Esophagus muscularis mucosa (tissue), 4 donors: Measurements from ENCODE around the gene TIMM13. TPM values are rescaled to one million over a fixed set of nuclear protein-coding genes. Genes with fewer than 3 reads are reported as not detected.
A peak's percentile ranks its signal among the peaks of the same experiment; 100 is the strongest.

Source experiments
- DNase-seq: peaks from one replicate; pipeline ENCODE4 v3.0.0-alpha.2; 2017; ENCODE audit errors: extremely low spot score
- H3K27ac ChIP-seq, 4 donors: fragments of 200-600 bp; sonication (generic); replicated peaks in 1 of 4; 1 replicate in 3 of 4; 2 replicates in 1 of 4; pipeline ENCODE4 v1.5.1; 2016 to 2019; ENCODE audit warnings: mild to moderate bottlenecking in 1 of 4
- H3K27me3 ChIP-seq, 4 donors: fragments of 200-600 bp; sonication (generic); one replicate each; pipeline versions ENCODE4 v1.5.1 to v1.6.0; 2016 to 2019
- H3K36me3 ChIP-seq, 4 donors: fragments of 200-600 bp; sonication (generic); one replicate each; pipeline ENCODE4 v1.5.1; 2016 to 2019
- H3K4me1 ChIP-seq, 4 donors: fragments of 200-600 bp; sonication (generic); one replicate each; pipeline ENCODE4 v1.5.1; 2016 to 2019
- H3K4me3 ChIP-seq, 4 donors: fragments of 200-600 bp; sonication (generic); 1 replicate in 2 of 4; 2 replicates in 2 of 4; pipeline ENCODE4 v1.5.1; 2016 to 2019; ENCODE audit warnings: mild to moderate bottlenecking in 4 of 4, moderate library complexity in 1 of 4
- H3K9me3 ChIP-seq, 4 donors: fragments of 200-600 bp; sonication (generic); 1 replicate in 3 of 4; 2 replicates in 1 of 4; pipeline ENCODE4 v1.5.1; 2016 to 2019
- EP300 ChIP-seq: sonication (generic); formaldehyde crosslinking; IDR thresholded peaks from one replicate; pipeline ENCODE4 v1.6.1; 2017; ENCODE audit warnings: antibody characterized with exemption
- POLR2A ChIP-seq: fragments of 450-650 bp; IDR thresholded peaks from one replicate; pipeline ENCODE4 v1.6.1; 2017; ENCODE audit warnings: antibody characterized with exemption, moderate library complexity, mild to moderate bottlenecking, low read depth
- POLR2AphosphoS5 ChIP-seq, 2 donors: sonication (generic); formaldehyde crosslinking; IDR thresholded peaks; one replicate each; pipeline ENCODE4 v1.6.1; 2017; ENCODE audit warnings: antibody characterized with exemption in 2 of 2
- WGBS: methylation state at CpG from one replicate; pipeline ENCODE4 v1.1.5; 2018; 5-methylcytosine and 5-hydroxymethylcytosine counted together
- intact Hi-C: fragments of 100-400 bp; cut with DNase I; formaldehyde crosslinking; loops from one replicate; pipeline ENCODE4 v1.15.1; 2023
- total RNA-seq, 4 donors: library from RNA; depleted of rRNA; stranded (reverse); fragments of >200 nt; gene quantifications; one replicate each; pipeline versions ENCODE4 v1.1.0 to v1.2.1, GENCODE V29; 2016
- TF ChIP-seq, protein P1 (sequence below), 3 experiments: fragments of 200-600 bp in 2 of 3; fragments of 450-650 bp in 1 of 3; sonication (generic) in 2 of 3; IDR thresholded peaks; one replicate each; pipeline ENCODE4 v1.5.1; 2017 to 2019; ENCODE audit warnings: antibody characterized with exemption in 3 of 3, mild to moderate bottlenecking in 2 of 3, moderate library complexity in 1 of 3

Gene TIMM13
- total RNA-seq, 4 donors from 2014 or later = 16.2 to 37.7 (median 28.1) TPM

GRCh38 chr19:2432131-2432848 is 4.9 kb upstream of the TIMM13 start:
- Histone ChIP-seq H3K4me1 (peaks cover 7 to 12% (median 11%) of the 10 kb centered on the region in 4 donors), H3K9me3 (no peaks in the 10 kb centered on the region), H3K4me3 (no peak overlapping the region), H3K27ac (no peak overlapping the region), H3K36me3 (peaks cover 12 to 62% (median 54%) of the 10 kb centered on the region in 4 donors), H3K27me3 (no peaks in the 10 kb centered on the region)
- no peak for DNase-seq
- 96% methylated on average over 21 of the region's 25 CpGs for WGBS
- intact Hi-C loops = no loop called here
- TF ChIP-seq EP300 = no peak
- TF ChIP-seq, protein P1, sequence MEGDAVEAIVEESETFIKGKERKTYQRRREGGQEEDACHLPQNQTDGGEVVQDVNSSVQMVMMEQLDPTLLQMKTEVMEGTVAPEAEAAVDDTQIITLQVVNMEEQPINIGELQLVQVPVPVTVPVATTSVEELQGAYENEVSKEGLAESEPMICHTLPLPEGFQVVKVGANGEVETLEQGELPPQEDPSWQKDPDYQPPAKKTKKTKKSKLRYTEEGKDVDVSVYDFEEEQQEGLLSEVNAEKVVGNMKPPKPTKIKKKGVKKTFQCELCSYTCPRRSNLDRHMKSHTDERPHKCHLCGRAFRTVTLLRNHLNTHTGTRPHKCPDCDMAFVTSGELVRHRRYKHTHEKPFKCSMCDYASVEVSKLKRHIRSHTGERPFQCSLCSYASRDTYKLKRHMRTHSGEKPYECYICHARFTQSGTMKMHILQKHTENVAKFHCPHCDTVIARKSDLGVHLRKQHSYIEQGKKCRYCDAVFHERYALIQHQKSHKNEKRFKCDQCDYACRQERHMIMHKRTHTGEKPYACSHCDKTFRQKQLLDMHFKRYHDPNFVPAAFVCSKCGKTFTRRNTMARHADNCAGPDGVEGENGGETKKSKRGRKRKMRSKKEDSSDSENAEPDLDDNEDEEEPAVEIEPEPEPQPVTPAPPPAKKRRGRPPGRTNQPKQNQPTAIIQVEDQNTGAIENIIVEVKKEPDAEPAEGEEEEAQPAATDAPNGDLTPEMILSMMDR (IDR thresholded peaks at IDR 0.05) = no peak
- no peak for TF ChIP-seq POLR2A
- no peak for TF ChIP-seq POLR2AphosphoS5 (IDR thresholded peaks at IDR 0.05)

- WGBS = 88% methylated on average over 13 of the region's 37 CpGs
- Histone ChIP-seq H3K4me3 (no peak overlapping the region), H3K27me3 (no peaks in the 10 kb centered on the region), H3K9me3 (no peaks in the 10 kb centered on the region), H3K4me1 (peaks cover 10 to 19% (median 18%) of the 10 kb centered on the region in 4 donors), H3K36me3 (peaks cover 12 to 54% (median 47%) of the 10 kb centered on the region in 4 donors), H3K27ac (no peak overlapping the region)
- intact Hi-C loops = no loop called here
- TF ChIP-seq, protein P1 (IDR thresholded peaks at IDR 0.05) = no peak
- TF ChIP-seq POLR2A = no peak
- no peak for TF ChIP-seq EP300
- TF ChIP-seq POLR2AphosphoS5 (IDR thresholded peaks at IDR 0.05) = no peak
- DNase-seq = no peak
Observed at GRCh38 chr19:2431318-2432055, 4.1 kb upstream of the TIMM13 start.

GRCh38 chr19:2429917-2430535 is 2.6 kb upstream of the TIMM13 start:
- no peaks in the 10 kb centered on the region for H3K27me3 ChIP-seq
- H3K9me3 ChIP-seq = no peaks in the 10 kb centered on the region
- intact Hi-C loops = no loop called here
- peaks cover 10 to 47% (median 42%) of the 10 kb centered on the region in 4 donors for H3K36me3 ChIP-seq
- WGBS = 79% methylated on average over 16 of the region's 25 CpGs
- no peak for DNase-seq
- peaks cover 22 to 34% (median 32%) of the 10 kb centered on the region in 4 donors for H3K4me1 ChIP-seq
- no peak overlapping the region for H3K4me3 ChIP-seq
- H3K27ac ChIP-seq = no peak overlapping the region
- TF ChIP-seq EP300 (no peak), POLR2A (no peak), POLR2AphosphoS5 (IDR thresholded peaks at IDR 0.05) (no peak)
- TF ChIP-seq, protein P1 (IDR thresholded peaks at IDR 0.05) = no peak

- 78% methylated on average over 9 of the region's 37 CpGs for WGBS
- Histone ChIP-seq H3K27me3 (no peaks in the 10 kb centered on the region), H3K4me3 (peak overlapping the region; percentile 89 to 91 (median 90)), H3K9me3 (no peaks in the 10 kb centered on the region), H3K27ac (peak overlapping the region; percentile 94 to 98 (median 98)), H3K4me1 (peaks cover 28 to 43% (median 40%) of the 10 kb centered on the region in 4 donors), H3K36me3 (peaks cover under 1 to 42% (median 35%) of the 10 kb centered on the region in 4 donors)
- no peak for DNase-seq
- intact Hi-C loops = no loop called here
- no peak for TF ChIP-seq POLR2AphosphoS5 (IDR thresholded peaks at IDR 0.05)
- TF ChIP-seq POLR2A = no peak
- TF ChIP-seq, protein P1 (IDR thresholded peaks at IDR 0.05) = no peak
- no peak for TF ChIP-seq EP300
Observed at GRCh38 chr19:2428756-2429711, 1.6 kb upstream of the TIMM13 start.
